ENCODE data around the gene CANT1. TPM values are rescaled to one million over a fixed set of nuclear protein-coding genes. Genes with fewer than 3 reads are reported as not detected.
"Not testable (repeated sequence)": the region's sequence is repeated elsewhere in the genome, so short reads cannot be mapped to it uniquely, and the experiment has no call there.

Gene CANT1
- total RNA-seq, 4 donors from 2014 or later = 21.2 to 33.7 (median 27.0) TPM

DNA sequence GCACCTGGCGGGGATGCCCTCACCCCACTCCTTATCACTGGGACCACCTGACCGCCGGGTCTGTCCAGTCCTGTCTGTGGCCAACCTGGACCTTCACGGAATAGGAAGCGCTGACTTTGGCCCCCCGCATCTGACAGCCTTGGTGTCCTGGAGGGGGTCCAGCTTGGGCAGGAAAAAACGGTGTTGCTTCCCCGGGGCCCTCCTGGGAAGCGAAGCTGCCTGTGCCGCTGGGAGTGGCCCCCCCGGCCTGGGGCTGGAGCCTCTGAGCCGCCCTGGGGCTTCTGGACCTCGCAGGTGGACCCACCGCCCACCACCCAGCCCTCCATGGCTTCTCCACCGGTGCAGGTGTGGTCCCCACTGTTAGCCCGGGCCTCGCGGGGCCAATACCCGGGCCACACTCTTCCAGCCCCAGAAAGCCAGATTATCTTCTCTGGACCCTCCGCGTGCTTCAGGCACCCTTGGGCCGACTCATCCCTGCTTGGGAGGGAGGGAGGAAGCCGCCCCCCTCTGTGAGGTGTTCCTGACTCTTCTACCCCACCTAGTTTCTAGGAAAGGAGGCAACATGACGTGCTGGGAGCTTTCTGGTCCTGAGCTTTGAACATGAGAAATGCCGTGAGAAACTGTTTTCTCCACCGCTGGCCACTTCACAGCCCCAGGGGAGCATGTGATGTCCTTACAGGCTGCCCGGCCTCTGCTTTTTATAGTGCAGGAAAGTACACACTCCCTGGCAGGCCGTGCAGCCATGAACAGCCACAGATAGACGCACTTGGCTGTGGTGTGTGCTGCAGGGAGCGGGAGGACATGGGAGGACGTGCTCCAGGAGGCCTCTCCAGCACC is 15.6 kb upstream of the CANT1 start:
- Histone ChIP-seq H3K9me3 (no peaks in the 10 kb centered on the region), H3K4me1 (peaks cover 78 to 88% (median 80%) of the 10 kb centered on the region in 4 donors), H3K27me3 (peaks cover 0 to 6% (median 0%) of the 10 kb centered on the region in 4 donors), H3K36me3 (peaks cover 0 to 3% (median 0%) of the 10 kb centered on the region in 4 donors), H3K27ac (replicated peaks in 1 of 4) (peak overlapping the region; percentile 75 to 88 (median 78)), H3K4me3 (peak overlapping the region; percentile 72 to 82 (median 79))
- WGBS = 54% methylated on average over 22 of the region's 31 CpGs
- no peak for DNase-seq (ENCODE audit: extremely low spot score)
- intact Hi-C loops (cut with DNase I) = no loop called here
- TF ChIP-seq, protein P1, sequence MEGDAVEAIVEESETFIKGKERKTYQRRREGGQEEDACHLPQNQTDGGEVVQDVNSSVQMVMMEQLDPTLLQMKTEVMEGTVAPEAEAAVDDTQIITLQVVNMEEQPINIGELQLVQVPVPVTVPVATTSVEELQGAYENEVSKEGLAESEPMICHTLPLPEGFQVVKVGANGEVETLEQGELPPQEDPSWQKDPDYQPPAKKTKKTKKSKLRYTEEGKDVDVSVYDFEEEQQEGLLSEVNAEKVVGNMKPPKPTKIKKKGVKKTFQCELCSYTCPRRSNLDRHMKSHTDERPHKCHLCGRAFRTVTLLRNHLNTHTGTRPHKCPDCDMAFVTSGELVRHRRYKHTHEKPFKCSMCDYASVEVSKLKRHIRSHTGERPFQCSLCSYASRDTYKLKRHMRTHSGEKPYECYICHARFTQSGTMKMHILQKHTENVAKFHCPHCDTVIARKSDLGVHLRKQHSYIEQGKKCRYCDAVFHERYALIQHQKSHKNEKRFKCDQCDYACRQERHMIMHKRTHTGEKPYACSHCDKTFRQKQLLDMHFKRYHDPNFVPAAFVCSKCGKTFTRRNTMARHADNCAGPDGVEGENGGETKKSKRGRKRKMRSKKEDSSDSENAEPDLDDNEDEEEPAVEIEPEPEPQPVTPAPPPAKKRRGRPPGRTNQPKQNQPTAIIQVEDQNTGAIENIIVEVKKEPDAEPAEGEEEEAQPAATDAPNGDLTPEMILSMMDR (IDR thresholded peaks at IDR 0.05) = no peak
- TF ChIP-seq POLR2A (IDR thresholded peaks at IDR 0.05; ENCODE audit: low read depth) (no peak), POLR2AphosphoS5 (IDR thresholded peaks at IDR 0.05) (peak; percentile 66 to 69), EP300 (IDR thresholded peaks at IDR 0.05) (no peak)

DNA sequence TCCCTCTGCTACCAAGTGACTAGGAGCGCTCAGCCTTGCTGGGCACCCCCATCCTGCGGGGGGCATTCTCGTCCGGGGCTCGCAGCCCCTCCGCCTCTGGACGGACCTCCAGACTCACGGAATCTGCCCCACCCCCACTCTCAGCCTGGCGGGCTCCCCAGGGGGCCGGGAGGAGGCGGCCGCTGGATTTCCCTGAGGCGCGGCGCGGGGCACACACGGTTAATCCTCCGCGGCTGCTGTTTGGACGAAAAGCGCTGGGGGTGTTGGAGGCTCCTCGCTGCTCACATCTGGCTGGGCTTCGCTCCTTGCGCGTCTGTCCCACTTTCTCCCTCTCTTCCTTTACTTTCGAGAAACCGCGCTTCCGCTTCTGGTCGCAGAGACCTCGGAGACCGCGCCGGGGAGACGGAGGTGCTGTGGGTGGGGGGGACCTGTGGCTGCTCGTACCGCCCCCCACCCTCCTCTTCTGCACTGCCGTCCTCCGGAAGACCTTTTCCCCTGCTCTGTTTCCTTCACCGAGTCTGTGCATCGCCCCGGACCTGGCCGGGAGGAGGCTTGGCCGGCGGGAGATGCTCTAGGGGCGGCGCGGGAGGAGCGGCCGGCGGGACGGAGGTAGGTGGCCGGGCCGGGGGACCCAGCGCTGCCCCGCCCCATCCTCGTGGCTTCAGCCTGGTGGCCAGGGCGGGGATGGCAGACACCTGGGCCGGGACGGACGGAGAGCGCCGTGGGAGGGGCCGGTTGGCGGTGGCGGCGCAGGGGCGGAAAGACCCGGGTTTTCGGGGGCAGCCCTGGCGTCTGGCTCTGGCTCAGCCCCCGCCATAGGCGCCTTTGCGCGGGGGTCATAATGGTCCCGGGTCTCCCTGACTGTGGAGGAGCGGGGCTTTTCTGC is 14.6 kb upstream of the CANT1 start, which contains the start of gene C1QTNF1:
Gene C1QTNF1, plus strand, starts transcription at position 284 of the 886 bp plus-strand sequence. CDS start 19,800 bp downstream, outside the sequence.
- intact Hi-C loops (cut with DNase I) = no loop called here
- Histone ChIP-seq H3K9me3 (no peaks in the 10 kb centered on the region), H3K27ac (replicated peaks in 1 of 4) (peak within 1 kb of the TSS; percentile 75 to 88 (median 78)), H3K27me3 (peaks cover 0 to 6% (median 0%) of the 10 kb centered on the region in 4 donors), H3K4me3 (peak within 1 kb of the TSS; percentile 72 to 82 (median 79)), H3K36me3 (no peaks in the 10 kb centered on the region), H3K4me1 (peaks cover 84 to 91% (median 89%) of the 10 kb centered on the region in 4 donors)
- TF ChIP-seq POLR2AphosphoS5 (IDR thresholded peaks at IDR 0.05) (peak; percentile 45 to 62), EP300 (IDR thresholded peaks at IDR 0.05) (no peak)
- TF ChIP-seq, protein P1 (IDR thresholded peaks at IDR 0.05) = peak; percentile 17 to 57 (median 46)
- WGBS = 2% methylated on average over 46 of the region's 77 CpGs
- no peak for DNase-seq (ENCODE audit: extremely low spot score)

DNA sequence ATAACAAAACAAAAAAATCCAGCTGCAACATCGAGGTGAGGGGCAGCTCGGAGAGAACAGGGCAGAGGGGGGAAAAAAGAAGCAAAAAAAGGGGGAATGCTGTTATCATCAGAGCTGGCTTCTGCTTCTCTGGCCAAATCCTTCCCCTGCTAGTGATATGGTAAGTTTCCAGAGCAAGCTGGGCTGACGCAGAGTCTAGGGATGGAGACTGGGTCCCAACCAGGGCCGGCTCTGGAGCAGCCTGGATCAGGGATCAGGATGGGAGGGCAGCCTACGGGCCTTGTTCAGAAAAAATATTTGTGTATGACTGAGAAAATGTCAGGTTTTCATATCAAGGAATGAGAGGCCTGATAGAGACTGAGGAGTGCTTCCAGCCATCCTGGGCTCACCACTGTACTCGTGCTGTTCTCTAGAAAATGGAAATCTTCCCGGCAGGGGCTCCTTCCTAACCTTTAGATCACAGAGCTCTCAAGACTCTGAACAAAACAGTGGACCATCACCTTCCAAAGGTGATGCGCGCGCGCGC is 13.7 kb upstream of the CANT1 start:
- intact Hi-C loops (cut with DNase I) = no loop called here
- H3K9me3 ChIP-seq = no peaks in the 10 kb centered on the region
- 75% methylated on average over 12 of the region's 12 CpGs for WGBS
- no peaks in the 10 kb centered on the region for H3K36me3 ChIP-seq
- peaks cover 77 to 87% (median 85%) of the 10 kb centered on the region in 4 donors for H3K4me1 ChIP-seq
- H3K4me3 ChIP-seq = peak overlapping the region; percentile 72 to 82 (median 79)
- H3K27ac ChIP-seq (replicated peaks in 1 of 4) = peak overlapping the region; percentile 75 to 88 (median 78)
- H3K27me3 ChIP-seq = peaks cover 0 to 6% (median 0%) of the 10 kb centered on the region in 4 donors
- TF ChIP-seq, protein P1 (IDR thresholded peaks at IDR 0.05) = no peak
- TF ChIP-seq POLR2A (IDR thresholded peaks at IDR 0.05; ENCODE audit: low read depth) = no peak
- TF ChIP-seq EP300 (IDR thresholded peaks at IDR 0.05) = no peak
- no peak for TF ChIP-seq POLR2AphosphoS5 (IDR thresholded peaks at IDR 0.05)
- DNase-seq (ENCODE audit: extremely low spot score) = no peak

DNA sequence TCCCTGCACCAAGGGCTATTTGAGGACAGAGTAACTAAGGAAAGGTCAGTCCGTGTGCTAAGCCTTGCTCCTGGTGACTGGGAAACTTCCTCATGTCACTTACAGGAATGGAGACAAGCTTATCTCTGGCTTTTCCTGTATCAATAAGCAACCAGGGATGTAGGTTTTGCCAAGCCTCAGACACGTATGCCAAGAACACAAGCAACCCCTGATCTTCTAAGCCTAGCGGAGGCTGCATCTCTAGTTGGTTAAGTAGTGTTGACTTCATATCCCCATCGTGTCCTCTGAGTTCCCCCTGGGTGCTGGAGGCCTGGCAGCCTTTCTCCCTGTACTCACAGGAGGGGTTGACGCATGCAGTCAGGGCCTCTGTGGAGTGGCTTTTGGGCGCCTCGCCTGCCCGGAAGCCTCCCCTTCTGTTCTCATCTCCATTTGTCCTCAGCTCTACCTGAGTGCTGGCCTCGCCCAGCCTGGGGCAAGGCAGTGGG is 13.0 kb upstream of the CANT1 start:
- Histone ChIP-seq H3K36me3 (no peaks in the 10 kb centered on the region), H3K9me3 (no peaks in the 10 kb centered on the region), H3K4me1 (peaks cover 70 to 80% (median 78%) of the 10 kb centered on the region in 4 donors), H3K4me3 (no peak overlapping the region), H3K27ac (replicated peaks in 1 of 4) (peak overlapping the region; percentile 75 to 88 (median 78)), H3K27me3 (peaks cover 0 to 6% (median 0%) of the 10 kb centered on the region in 4 donors)
- TF ChIP-seq EP300 (IDR thresholded peaks at IDR 0.05) (peak; percentile 68), POLR2A (IDR thresholded peaks at IDR 0.05; ENCODE audit: low read depth) (no peak), POLR2AphosphoS5 (IDR thresholded peaks at IDR 0.05) (peak; percentile 13 to 56)
- TF ChIP-seq, protein P1 (IDR thresholded peaks at IDR 0.05) = no peak
- 76% methylated on average over 9 of the region's 9 CpGs for whole genome bisulfite sequencing
- intact Hi-C loops (cut with DNase I) = no loop called here
- DNase-seq (ENCODE audit: extremely low spot score) = no peak

DNA sequence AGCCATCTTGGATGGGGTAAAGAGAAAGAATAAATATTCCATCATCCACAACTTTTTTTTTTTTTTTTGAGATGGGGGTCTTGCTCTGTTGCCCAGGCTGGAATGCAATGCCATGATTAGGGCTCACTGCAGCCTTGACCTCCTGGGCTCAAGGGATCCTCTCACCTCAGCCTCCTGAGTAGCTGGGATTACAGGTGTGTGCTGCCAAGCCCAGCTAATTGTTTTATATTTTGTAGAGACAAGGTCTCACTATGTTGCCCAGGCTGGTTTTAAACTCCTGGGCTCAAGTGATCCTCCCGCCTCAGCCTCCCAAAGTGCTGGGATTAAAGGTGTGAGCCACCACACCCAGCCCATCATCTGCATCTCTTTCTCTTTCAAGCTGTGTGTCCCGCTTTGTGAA is 12.4 kb upstream of the CANT1 start:
- intact Hi-C loops (cut with DNase I); H3K4me3 ChIP-seq; H3K9me3 ChIP-seq; H3K36me3 ChIP-seq; DNase-seq (ENCODE audit: extremely low spot score); H3K27me3 ChIP-seq: not testable (repeated sequence)
- Histone ChIP-seq H3K27ac (replicated peaks in 1 of 4) (peak overlapping the region; percentile 75 to 88 (median 78)), H3K4me1 (peaks cover 64 to 74% (median 72%) of the 10 kb centered on the region in 4 donors)
- 100% methylated on average over 2 of the region's 2 CpGs for WGBS

All from esophagus muscularis mucosa (tissue), 4 donors.